ENCODE data around the gene NCDN.

DNA sequence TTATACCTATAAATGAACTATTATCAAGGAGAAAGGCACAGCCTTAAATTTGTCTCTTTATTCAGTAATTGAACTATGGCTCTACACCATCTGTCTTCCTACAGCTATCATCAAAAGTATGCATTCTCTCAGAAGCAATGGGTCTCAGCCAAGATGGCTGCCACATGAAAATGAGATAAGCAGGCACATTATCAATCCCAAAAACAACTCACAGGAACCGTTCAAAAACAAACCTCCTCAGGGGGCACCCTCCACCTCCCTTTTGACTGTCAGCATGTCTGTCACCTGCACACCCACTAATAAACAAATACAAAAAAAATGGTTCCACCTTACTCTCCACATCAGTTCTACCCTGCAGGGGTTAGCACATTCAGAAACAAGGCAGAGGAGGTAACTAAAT lies 24.0 kb upstream of the NCDN start:
- TF ChIP-seq, protein P1, sequence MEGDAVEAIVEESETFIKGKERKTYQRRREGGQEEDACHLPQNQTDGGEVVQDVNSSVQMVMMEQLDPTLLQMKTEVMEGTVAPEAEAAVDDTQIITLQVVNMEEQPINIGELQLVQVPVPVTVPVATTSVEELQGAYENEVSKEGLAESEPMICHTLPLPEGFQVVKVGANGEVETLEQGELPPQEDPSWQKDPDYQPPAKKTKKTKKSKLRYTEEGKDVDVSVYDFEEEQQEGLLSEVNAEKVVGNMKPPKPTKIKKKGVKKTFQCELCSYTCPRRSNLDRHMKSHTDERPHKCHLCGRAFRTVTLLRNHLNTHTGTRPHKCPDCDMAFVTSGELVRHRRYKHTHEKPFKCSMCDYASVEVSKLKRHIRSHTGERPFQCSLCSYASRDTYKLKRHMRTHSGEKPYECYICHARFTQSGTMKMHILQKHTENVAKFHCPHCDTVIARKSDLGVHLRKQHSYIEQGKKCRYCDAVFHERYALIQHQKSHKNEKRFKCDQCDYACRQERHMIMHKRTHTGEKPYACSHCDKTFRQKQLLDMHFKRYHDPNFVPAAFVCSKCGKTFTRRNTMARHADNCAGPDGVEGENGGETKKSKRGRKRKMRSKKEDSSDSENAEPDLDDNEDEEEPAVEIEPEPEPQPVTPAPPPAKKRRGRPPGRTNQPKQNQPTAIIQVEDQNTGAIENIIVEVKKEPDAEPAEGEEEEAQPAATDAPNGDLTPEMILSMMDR (conservative IDR thresholded peaks at IDR 0.05 in 1 of 2, IDR thresholded peaks at IDR 0.05 in 1 of 2; ENCODE audit: low read depth in 1 of 2, low read length in 2 of 2), result no peak
- TF ChIP-seq EZH2 (IDR thresholded peaks at IDR 0.05; ENCODE audit: low read length, missing control alignments), result no peak

Measured in fibroblast of lung (primary cell).